DOHH2 (cell line): ENCODE results near the gene AIF1L.

Source experiments
- H3F3A ChIP-seq: fragments of 200-600 bp; sonication (generic), shearing (Covaris generic); 2 replicates; pipeline ENCODE4 v1.6.0; 2016; ENCODE audit warnings: antibody characterized with exemption, mild to moderate bottlenecking; ENCODE audit not compliant: control insufficient read depth, insufficient read depth
- H3K27ac ChIP-seq: fragments of 200-600 bp; sonication (generic); 2 replicates; pipeline ENCODE4 v1.5.1; 2014; ENCODE audit warnings: low read depth, mild to moderate bottlenecking, low read length, moderate library complexity
- H3K27me3 ChIP-seq: fragments of 200-600 bp; sonication (generic); 2 replicates; pipeline ENCODE4 v1.6.1; 2014; ENCODE audit warnings: mild to moderate bottlenecking, low read length, mixed read lengths; ENCODE audit not compliant: control insufficient read depth
- H3K36me3 ChIP-seq: fragments of 200-600 bp; sonication (generic); 2 replicates; pipeline ENCODE4 v1.6.1; 2014; ENCODE audit warnings: mild to moderate bottlenecking, low read length, moderate library complexity, mixed read lengths; ENCODE audit not compliant: control insufficient read depth
- H3K4me1 ChIP-seq: fragments of 200-600 bp; sonication (generic); 2 replicates; pipeline ENCODE4 v1.6.1; 2014; ENCODE audit warnings: mild to moderate bottlenecking, low read length, mixed read lengths; ENCODE audit not compliant: control insufficient read depth
- H3K4me2 ChIP-seq: fragments of 200-600 bp; sonication (generic); 2 replicates; pipeline ENCODE4 v1.6.0; 2014; ENCODE audit warnings: mild to moderate bottlenecking, low read length, moderate library complexity
- H3K4me3 ChIP-seq: fragments of 200-600 bp; sonication (generic); 2 replicates; pipeline ENCODE4 v1.5.1; 2014; ENCODE audit warnings: mild to moderate bottlenecking, low read length, mixed read lengths
- H3K79me2 ChIP-seq: fragments of 200-600 bp; sonication (generic); 2 replicates; pipeline ENCODE4 v1.6.1; 2014; ENCODE audit warnings: mild to moderate bottlenecking, low read length, mixed read lengths; ENCODE audit not compliant: control insufficient read depth
- H3K9me2 ChIP-seq: fragments of 200-600 bp; sonication (generic); replicated peaks from 2 replicates; pipeline ENCODE4 v1.6.1; 2014; ENCODE audit warnings: mild to moderate bottlenecking, low read length, mixed read lengths; ENCODE audit not compliant: control insufficient read depth
- H3K9me3 ChIP-seq: fragments of 200-600 bp; sonication (generic); 2 replicates; pipeline ENCODE4 v1.6.1; 2014; ENCODE audit warnings: antibody characterized with exemption, low read length, mixed read lengths; ENCODE audit not compliant: control insufficient read depth, insufficient read depth
- H4K20me1 ChIP-seq: fragments of 200-600 bp; sonication (generic); 2 replicates; pipeline ENCODE4 v1.6.0; 2014; ENCODE audit warnings: low read depth, mild to moderate bottlenecking, antibody characterized with exemption, low read length, moderate library complexity; ENCODE audit not compliant: control insufficient read depth, insufficient read depth
- CTCF ChIP-seq: fragments of 200-600 bp; sonication (generic); IDR thresholded peaks from one replicate; pipeline ENCODE4 v1.5.1; 2014; ENCODE audit warnings: antibody characterized with exemption, mild to moderate bottlenecking, low read depth, low read length; ENCODE audit not compliant: poor library complexity, severe bottlenecking
- EZH2phosphoT487 ChIP-seq: fragments of 200-600 bp; sonication (generic); IDR thresholded peaks from 2 replicates; pipeline ENCODE4 v1.6.1; 2017; ENCODE audit warnings: borderline replicate concordance, mild to moderate bottlenecking, antibody characterized with exemption, low read length, moderate library complexity, mixed read lengths

AIF1L gene

GRCh38 chr9:131053896-131054295 lies 42.4 kb upstream of the AIF1L start:
- Histone ChIP-seq H3K4me1 (no peaks in the 10 kb centered on the region), H3K4me2 (no peak overlapping the region), H3K27ac (no peak overlapping the region), H3K4me3 (no peak overlapping the region), H3F3A (no peaks in the 10 kb centered on the region), H4K20me1 (no peaks in the 10 kb centered on the region), H3K36me3 (no peaks in the 10 kb centered on the region), H3K9me3 (no peaks in the 10 kb centered on the region), H3K79me2 (no peaks in the 10 kb centered on the region), H3K9me2 (no peaks in the 10 kb centered on the region), H3K27me3 (peaks cover 12% of the 10 kb centered on the region)
- TF ChIP-seq EZH2phosphoT487 (no peak), CTCF (no peak)

- Histone ChIP-seq H3K4me1 (no peaks in the 10 kb centered on the region), H3K9me3 (no peaks in the 10 kb centered on the region), H3K27ac (no peak overlapping the region), H3K36me3 (no peaks in the 10 kb centered on the region), H3K4me3 (no peak overlapping the region), H4K20me1 (no peaks in the 10 kb centered on the region), H3K79me2 (no peaks in the 10 kb centered on the region), H3K27me3 (no peaks in the 10 kb centered on the region), H3K9me2 (no peaks in the 10 kb centered on the region), H3F3A (no peaks in the 10 kb centered on the region), H3K4me2 (no peak overlapping the region)
- no peak for TF ChIP-seq EZH2phosphoT487
- TF ChIP-seq CTCF, result no peak
Measured at GRCh38 chr9:131056781-131057506, 39.4 kb upstream of the AIF1L start.

GRCh38 chr9:131060900-131061630 lies 35.3 kb upstream of the AIF1L start:
- Histone ChIP-seq H3K9me2 (no peaks in the 10 kb centered on the region), H3K27me3 (no peaks in the 10 kb centered on the region)
- TF ChIP-seq EZH2phosphoT487, result no peak
- no peak for TF ChIP-seq CTCF

More at GRCh38 chr9:131060900-131061630, 35.3 kb upstream of the AIF1L start:
- no peaks in the 10 kb centered on the region for H4K20me1 ChIP-seq
- no peak overlapping the region for H3K4me2 ChIP-seq
- no peaks in the 10 kb centered on the region for H3F3A ChIP-seq
- H3K27ac ChIP-seq, result no peak overlapping the region
- H3K4me3 ChIP-seq, result no peak overlapping the region
- H3K9me3 ChIP-seq, result no peaks in the 10 kb centered on the region
- no peaks in the 10 kb centered on the region for H3K4me1 ChIP-seq
- H3K79me2 ChIP-seq, result no peaks in the 10 kb centered on the region
- no peaks in the 10 kb centered on the region for H3K36me3 ChIP-seq
